Midbrain (tissue), 1 donor: Measurements from ENCODE around the gene ADRB1.

Experiments
- DNase-seq: peaks from one replicate; lab custom pipeline; 2025; lab: John Stamatoyannopoulos, UW

ADRB1 gene

GRCh38 chr10:114043532-114044246, at the start of gene ADRB1:
ADRB1 (plus strand) TSS chr10:114043866; CDS start chr10:114044133, 267 bp downstream.
- peak; percentile 84 for DNase-seq

GRCh38 chr10:113995201-113995600, 48.5 kb upstream of the ADRB1 start:
- DNase-seq, result no peak

GRCh38 chr10:113997428-113997827, 46.2 kb upstream of the ADRB1 start:
- no peak for DNase-seq

- no peak for DNase-seq
These were observed 44.1 kb upstream of the ADRB1 start for GRCh38 chr10:113999531-113999930.

- no peak for DNase-seq
These were observed 43.1 kb upstream of the ADRB1 start for GRCh38 chr10:114000457-114001010.

- DNase-seq, result no peak
These were observed 41.2 kb upstream of the ADRB1 start for GRCh38 chr10:114002422-114002821.

- DNase-seq, result no peak
These were observed 40.3 kb upstream of the ADRB1 start for GRCh38 chr10:114003161-114003941.

GRCh38 chr10:114009281-114009996, 34.2 kb upstream of the ADRB1 start:
- no peak for DNase-seq

- no peak for DNase-seq
These were observed 33.4 kb upstream of the ADRB1 start for GRCh38 chr10:114010316-114010715.

- no peak for DNase-seq
These were observed 31.0 kb upstream of the ADRB1 start for GRCh38 chr10:114012650-114013049.

- DNase-seq, result no peak
These were observed 28.0 kb upstream of the ADRB1 start for GRCh38 chr10:114015708-114016107.

- no peak for DNase-seq
These were observed 26.4 kb upstream of the ADRB1 start for GRCh38 chr10:114017271-114017670.

- no peak for DNase-seq
These were observed 25.8 kb upstream of the ADRB1 start for GRCh38 chr10:114017873-114018272.

GRCh38 chr10:114019226-114019625, 24.4 kb upstream of the ADRB1 start:
- no peak for DNase-seq

GRCh38 chr10:114021154-114021553, 22.5 kb upstream of the ADRB1 start:
- peak; percentile 45 for DNase-seq

- no peak for DNase-seq
These were observed 21.7 kb upstream of the ADRB1 start for GRCh38 chr10:114021717-114022680.

GRCh38 chr10:114022766-114023597, 20.7 kb upstream of the ADRB1 start:
- peak; percentile 55 for DNase-seq

GRCh38 chr10:114024876-114025610, 18.6 kb upstream of the ADRB1 start:
- DNase-seq, result peak; percentile 11

- no peak for DNase-seq
These were observed 18.0 kb upstream of the ADRB1 start for GRCh38 chr10:114025611-114026130.
